Measurements from ENCODE around the gene ZNF423.

DNA sequence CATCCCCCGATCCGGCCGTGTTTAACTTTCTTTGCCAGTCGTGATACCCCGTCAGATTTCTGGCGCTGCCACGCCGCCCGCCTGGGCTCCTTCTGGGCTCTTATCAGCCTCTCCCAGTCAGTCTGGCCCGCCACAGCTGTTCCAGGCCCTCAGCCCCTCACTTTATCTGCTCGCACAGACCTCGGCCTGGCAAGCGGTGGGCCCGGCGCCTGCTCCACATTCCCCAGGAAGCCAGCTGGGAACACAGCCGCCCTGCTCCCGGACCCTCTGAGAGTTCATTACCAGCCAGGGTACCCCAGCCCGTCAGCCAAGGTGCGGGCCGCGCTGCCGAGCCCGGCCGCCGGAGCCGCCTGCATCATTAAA, 157.5 kb downstream of the ZNF423 start:
- TF ChIP-seq, protein P1, sequence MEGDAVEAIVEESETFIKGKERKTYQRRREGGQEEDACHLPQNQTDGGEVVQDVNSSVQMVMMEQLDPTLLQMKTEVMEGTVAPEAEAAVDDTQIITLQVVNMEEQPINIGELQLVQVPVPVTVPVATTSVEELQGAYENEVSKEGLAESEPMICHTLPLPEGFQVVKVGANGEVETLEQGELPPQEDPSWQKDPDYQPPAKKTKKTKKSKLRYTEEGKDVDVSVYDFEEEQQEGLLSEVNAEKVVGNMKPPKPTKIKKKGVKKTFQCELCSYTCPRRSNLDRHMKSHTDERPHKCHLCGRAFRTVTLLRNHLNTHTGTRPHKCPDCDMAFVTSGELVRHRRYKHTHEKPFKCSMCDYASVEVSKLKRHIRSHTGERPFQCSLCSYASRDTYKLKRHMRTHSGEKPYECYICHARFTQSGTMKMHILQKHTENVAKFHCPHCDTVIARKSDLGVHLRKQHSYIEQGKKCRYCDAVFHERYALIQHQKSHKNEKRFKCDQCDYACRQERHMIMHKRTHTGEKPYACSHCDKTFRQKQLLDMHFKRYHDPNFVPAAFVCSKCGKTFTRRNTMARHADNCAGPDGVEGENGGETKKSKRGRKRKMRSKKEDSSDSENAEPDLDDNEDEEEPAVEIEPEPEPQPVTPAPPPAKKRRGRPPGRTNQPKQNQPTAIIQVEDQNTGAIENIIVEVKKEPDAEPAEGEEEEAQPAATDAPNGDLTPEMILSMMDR (IDR thresholded peaks at IDR 0.05; ENCODE audit: low read length) = no peak
- TF ChIP-seq EZH2 (optimal IDR thresholded peaks at IDR 0.05; ENCODE audit: low read depth, low read length) = no peak
- TF ChIP-seq EZH2phosphoT487 (IDR thresholded peaks at IDR 0.05; ENCODE audit: low read length) = no peak

Data from MM.1S (cell line).